ENCODE measurements around the gene ZBTB25.

- TF ChIP-seq CTCF (IDR thresholded peaks at IDR 0.05) (no peak), POLR2A (IDR thresholded peaks at IDR 0.05) (no peak)
These were observed 80.9 kb downstream of the ZBTB25 start for GRCh38 chr14:64422756-64423155.
